Fibroblast of peridontal ligament (primary cell): ENCODE data around the gene TRIM49.
"Not testable (repeated sequence)": the region's sequence is repeated elsewhere in the genome, so short reads cannot be mapped to it uniquely, and the experiment has no call there.

ENCODE experiments used
- DNase-seq: peaks from one replicate; pipeline ENCODE4 v3.0.0-alpha.2; 2010; ENCODE audit errors: extremely low read depth

The TRIM49 gene

GRCh38 chr11:89808475-89808874, at the start of gene TRIM49:
Gene TRIM49, minus strand, starts transcription at chr11:89808575. Its CDS starts 4,106 bp downstream, at chr11:89804469.
- not testable (repeated sequence) for DNase-seq

- DNase-seq: not testable (repeated sequence)
These were observed 18.3 kb upstream of the TRIM49 start for GRCh38 chr11:89826694-89827093.

- not testable (repeated sequence) for DNase-seq
These were observed 11.6 kb upstream of the TRIM49 start for GRCh38 chr11:89820008-89820407.

GRCh38 chr11:89813535-89813934, 5.2 kb upstream of the TRIM49 start:
- DNase-seq: not testable (repeated sequence)

GRCh38 chr11:89787506-89788063, 20.8 kb downstream of the TRIM49 start:
- DNase-seq: not testable (repeated sequence)

GRCh38 chr11:89785726-89786125, 22.6 kb downstream of the TRIM49 start:
- DNase-seq: not testable (repeated sequence)

GRCh38 chr11:89750822-89751221, 57.6 kb downstream of the TRIM49 start:
- not testable (repeated sequence) for DNase-seq
